T-cell (primary cell): Measurements from ENCODE around the gene SIGLEC9. TPM values are rescaled to one million over a fixed set of nuclear protein-coding genes. Genes with fewer than 3 reads are reported as not detected.

Experiments
- ATAC-seq, 4 experiments: fragments of 200-7000 bp in 3 of 4; fragments of 150-1000 bp in 1 of 4; cut with Tn5 transposase; replicated peaks in 1 of 4; 1 replicate in 3 of 4; 2 replicates in 1 of 4; pipeline ENCODE4 v1.10.0; 2021; ENCODE audit warnings: moderate library complexity in 3 of 4, mild to moderate bottlenecking in 2 of 4, moderate number of reproducible peaks in 1 of 4
- CTCF ChIA-PET, 2 donors: fragments of 300-600 bp; sonication (Branson Sonifier 250); formaldehyde crosslinking; loops; one replicate each; lab custom pipeline; 2022; ENCODE audit warnings: antibody characterized with exemption in 2 of 2; lab: Charles Lee
- POLR2A ChIA-PET, 2 donors: fragments of 300-600 bp; sonication (Branson Sonifier 250); formaldehyde crosslinking; loops; one replicate each; lab custom pipeline; 2022; ENCODE audit warnings: antibody characterized with exemption in 2 of 2; lab: Charles Lee
- DNase-seq, 35 experiments: peaks; one replicate each; pipeline versions ENCODE4 v3.0.0 to v3.0.0-alpha.2; 2013 to 2023
- H3K27ac ChIP-seq: one replicate; pipeline ENCODE4 v1.5.1; 2013; ENCODE audit warnings: low read length
- H3K27me3 ChIP-seq, 2 experiments: replicated peaks in 1 of 2; 1 replicate in 1 of 2; 2 replicates in 1 of 2; pipeline versions ENCODE4 v1.6.1 to v1.7.0; 2013; ENCODE audit warnings: low read length in 1 of 2, mixed read lengths in 1 of 2; ENCODE audit not compliant: control insufficient read depth in 2 of 2, insufficient read depth in 2 of 2; ENCODE audit errors: extremely low read depth in 1 of 2
- H3K36me3 ChIP-seq, 2 donors: 1 replicate in 1 of 2; 2 replicates in 1 of 2; pipeline versions ENCODE4 v1.6.1 to v1.7.0; 2013; ENCODE audit warnings: low read length in 1 of 2; ENCODE audit not compliant: control insufficient read depth in 2 of 2, insufficient read depth in 1 of 2; ENCODE audit errors: extremely low read depth in 1 of 2
- H3K4me1 ChIP-seq, 2 experiments: 1 replicate in 1 of 2; 2 replicates in 1 of 2; pipeline versions ENCODE4 v1.6.1 to v1.7.0; 2013; ENCODE audit warnings: low read length in 2 of 2, mixed read lengths in 1 of 2; ENCODE audit not compliant: insufficient read depth in 2 of 2, control insufficient read depth in 1 of 2; ENCODE audit errors: extremely low read depth in 1 of 2
- H3K4me3 ChIP-seq, 2 donors: 1 replicate in 1 of 2; 2 replicates in 1 of 2; pipeline versions ENCODE4 v1.5.1 to v1.7.0; 2013; ENCODE audit warnings: mild to moderate bottlenecking in 2 of 2, low read length in 1 of 2, moderate library complexity in 1 of 2; ENCODE audit not compliant: control insufficient read depth in 1 of 2; ENCODE audit errors: extremely low read depth in 1 of 2
- H3K9me3 ChIP-seq: 2 replicates; pipeline ENCODE4 v1.7.0; 2013
- H3K27ac Mint-ChIP-seq, 2 donors: one replicate each; pipeline ENCODE4 v1.8.0; 2020 to 2021; ENCODE audit warnings: mild to moderate bottlenecking in 2 of 2, mixed read lengths in 2 of 2
- H3K27me3 Mint-ChIP-seq, 2 donors: one replicate each; pipeline ENCODE4 v1.8.0; 2021 to 2022; ENCODE audit warnings: mixed read lengths in 2 of 2
- H3K36me3 Mint-ChIP-seq: one replicate; pipeline ENCODE4 v1.8.0; 2021; ENCODE audit warnings: mixed read lengths
- H3K4me1 Mint-ChIP-seq, 3 donors: one replicate each; pipeline ENCODE4 v1.8.0; 2020 to 2022; ENCODE audit warnings: mixed read lengths in 3 of 3, mild to moderate bottlenecking in 1 of 3
- H3K4me3 Mint-ChIP-seq, 3 donors: one replicate each; pipeline ENCODE4 v1.8.0; 2020 to 2022; ENCODE audit warnings: mild to moderate bottlenecking in 3 of 3, mixed read lengths in 3 of 3, moderate library complexity in 3 of 3
- H3K9me3 Mint-ChIP-seq, 3 donors: one replicate each; pipeline ENCODE4 v1.8.0; 2020 to 2022; ENCODE audit warnings: mixed read lengths in 3 of 3
- WGBS: methylation state at CpG from one replicate; pipeline ENCODE4 v1.1.5; 2013; ENCODE audit warnings: missing lambda C conversion rate; ENCODE audit not compliant: insufficient coverage; 5-methylcytosine and 5-hydroxymethylcytosine counted together
- total RNA-seq, 35 experiments: library from RNA in 6 of 35; stranded (reverse) in 6 of 35; fragments of 120-200 nt in 1 of 35; gene quantifications; one replicate each; pipeline versions ENCODE4 v1.2.1 to v1.2.4 and lab custom pipeline; 2013 to 2026

Gene SIGLEC9
- total RNA-seq (1 to 10 TPM in 3 of 5 donors, under 1 TPM in 2; 0.73 to 2.6 (median 1.6) TPM), total RNA-seq (lab: John Stamatoyannopoulos, UW) (0.23 to 10.7 (median 1.1) reads per million in 29 experiments)
- 3.8 TPM for total RNA-seq (2013)

DNA sequence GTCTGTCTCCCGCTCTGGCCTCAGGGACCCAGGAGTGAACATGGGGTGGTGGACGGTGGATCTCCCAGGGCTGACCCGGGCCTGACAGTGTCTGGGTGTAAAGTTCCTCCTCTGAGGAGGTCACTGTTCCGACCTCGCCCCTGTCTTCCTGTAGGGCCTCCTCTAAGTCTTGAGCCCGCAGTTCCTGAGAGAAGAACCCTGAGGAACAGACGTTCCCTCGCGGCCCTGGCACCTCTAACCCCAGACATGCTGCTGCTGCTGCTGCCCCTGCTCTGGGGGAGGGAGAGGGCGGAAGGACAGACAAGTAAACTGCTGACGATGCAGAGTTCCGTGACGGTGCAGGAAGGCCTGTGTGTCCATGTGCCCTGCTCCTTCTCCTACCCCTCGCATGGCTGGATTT lies at the start of gene SIGLEC9:
TSS of gene SIGLEC9 (plus strand) at position 178 of the 400 bp plus-strand sequence. CDS start at position 247, 69 bp downstream.
- POLR2A ChIA-PET, result no interaction called here
- no peak for ATAC-seq
- Histone ChIP-seq H3K27ac (peak within 1 kb of the TSS; percentile 73), H3K36me3 (no peaks in the 10 kb centered on the region), H3K4me1 (peaks cover 49 to 93% of the 10 kb centered on the region in 2 experiments), H3K9me3 (no peaks in the 10 kb centered on the region), H3K4me3 (peak within 1 kb of the TSS; percentile 8 to 20), H3K27me3 (no peaks in the 10 kb centered on the region)
- CTCF ChIA-PET, result no interaction called here
- Mint-ChIP-seq H3K4me1 (peaks cover 82 to 85% (median 82%) of the 10 kb centered on the region in 3 donors), H3K36me3 (no peaks in the 10 kb centered on the region), H3K27me3 (no peaks in the 10 kb centered on the region), H3K4me3 (peak within 1 kb of the TSS; percentile 59 to 77 (median 59)), H3K9me3 (no peaks in the 10 kb centered on the region), H3K27ac (peak within 1 kb of the TSS; percentile 93 to 97)
- 54% methylated on average over 7 of the region's 14 CpGs for WGBS
- no peak for DNase-seq

DNA sequence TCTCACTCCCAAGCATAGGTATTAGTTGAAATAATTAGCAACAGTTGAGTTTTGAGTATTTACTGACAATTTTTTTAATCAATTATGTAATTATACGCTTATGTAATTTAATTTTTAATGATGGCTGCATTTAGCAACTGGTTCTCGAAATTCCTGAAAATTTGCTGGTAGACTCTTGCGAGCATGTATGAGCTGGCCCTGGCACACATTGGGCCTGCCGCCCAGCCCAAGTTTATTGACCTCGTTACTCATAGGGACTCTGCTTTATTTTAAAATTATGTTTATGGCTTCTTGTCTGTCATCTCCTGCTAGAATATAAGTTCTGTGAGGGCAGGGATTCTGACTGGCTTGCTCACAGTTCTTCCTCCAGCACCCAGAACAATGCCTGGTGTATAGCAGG lies 48.7 kb upstream of the SIGLEC9 start:
- Histone ChIP-seq H3K27me3 (peaks cover 0 to 7% of the 10 kb centered on the region in 2 experiments), H3K36me3 (no peaks in the 10 kb centered on the region), H3K4me3 (no peak overlapping the region), H3K9me3 (no peaks in the 10 kb centered on the region), H3K4me1 (no peaks in the 10 kb centered on the region), H3K27ac (no peak overlapping the region)
- DNase-seq (no peak), ATAC-seq (no peak)
- ChIA-PET CTCF (no interaction called here), POLR2A (no interaction called here)
- no peaks in the 10 kb centered on the region for H3K36me3 Mint-ChIP-seq
- no peak overlapping the region for H3K4me3 Mint-ChIP-seq
- 96% methylated on average over 3 of the region's 5 CpGs for WGBS
- H3K27me3 Mint-ChIP-seq, result peaks cover 8 to 23% of the 10 kb centered on the region in 2 donors
- H3K27ac Mint-ChIP-seq, result no peak overlapping the region
- H3K9me3 Mint-ChIP-seq, result peaks cover 6 to 9% (median 8%) of the 10 kb centered on the region in 3 donors
- no peaks in the 10 kb centered on the region for H3K4me1 Mint-ChIP-seq

DNA sequence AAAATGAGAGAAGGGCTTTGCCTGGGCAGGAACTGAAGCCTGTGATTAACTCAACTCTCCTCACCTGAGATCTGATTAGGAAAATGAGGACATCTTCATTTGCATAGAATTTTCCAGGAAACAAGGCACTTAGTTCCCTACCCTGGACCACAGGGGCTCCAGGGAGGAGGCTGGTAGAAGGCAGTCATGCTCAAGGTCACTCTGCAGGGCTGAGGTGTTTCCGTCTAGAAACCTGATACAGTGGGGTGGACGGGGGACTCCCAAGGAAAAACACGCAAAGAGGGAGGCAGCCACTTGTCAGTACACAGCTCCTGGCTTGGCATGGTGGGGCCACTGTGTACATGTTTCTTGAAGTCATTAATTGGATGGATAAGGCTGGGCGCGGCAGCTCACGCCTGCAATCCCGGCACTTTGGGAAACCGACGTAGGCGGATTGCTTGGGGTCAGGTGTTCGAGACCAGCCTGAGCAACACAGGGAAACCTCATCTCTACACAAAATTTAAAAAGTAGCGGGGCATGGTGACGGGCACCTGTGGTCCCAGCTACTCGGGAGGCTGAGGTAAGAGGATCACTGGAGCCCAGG lies 48.0 kb upstream of the SIGLEC9 start:
- H3K36me3 ChIP-seq, result no peaks in the 10 kb centered on the region
- no peak overlapping the region for H3K27ac ChIP-seq
- POLR2A ChIA-PET, result no interaction called here
- no peaks in the 10 kb centered on the region for H3K4me1 Mint-ChIP-seq
- peaks cover 6 to 9% (median 8%) of the 10 kb centered on the region in 3 donors for H3K9me3 Mint-ChIP-seq
- H3K27ac Mint-ChIP-seq, result no peak overlapping the region
- H3K4me1 ChIP-seq, result no peaks in the 10 kb centered on the region
- WGBS, result 84% methylated on average over 12 of the region's 14 CpGs
- H3K27me3 Mint-ChIP-seq, result peaks cover 10 to 23% of the 10 kb centered on the region in 2 donors
- peaks cover 0 to 10% of the 10 kb centered on the region in 2 experiments for H3K27me3 ChIP-seq
- DNase-seq (no peak), ATAC-seq (no peak)
- H3K9me3 ChIP-seq, result no peaks in the 10 kb centered on the region
- no peak overlapping the region for H3K4me3 ChIP-seq
- CTCF ChIA-PET, result no interaction called here
- H3K4me3 Mint-ChIP-seq, result no peak overlapping the region
- no peaks in the 10 kb centered on the region for H3K36me3 Mint-ChIP-seq

DNA sequence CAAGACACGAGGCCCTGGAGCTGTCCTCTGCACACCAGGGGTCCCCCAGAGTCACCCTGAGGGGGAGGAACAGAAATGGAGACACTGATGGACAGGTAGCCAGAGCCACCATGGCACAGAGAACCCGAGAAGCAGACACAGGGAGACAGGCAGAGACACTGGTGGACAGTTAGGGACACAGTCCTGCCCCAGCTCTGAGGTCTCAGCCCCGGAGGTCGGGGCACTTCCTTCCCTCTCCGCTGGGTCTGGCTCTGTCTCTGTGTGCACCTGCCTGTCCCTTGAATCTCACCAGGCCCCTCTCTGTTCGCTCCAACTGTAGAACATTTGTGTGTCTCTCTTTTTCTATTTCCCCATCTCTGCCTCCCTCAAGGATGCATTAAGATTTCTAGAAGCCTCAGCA lies 46.6 kb upstream of the SIGLEC9 start:
- no peaks in the 10 kb centered on the region for H3K9me3 ChIP-seq
- DNase-seq (no peak), ATAC-seq (no peak)
- no peaks in the 10 kb centered on the region for H3K36me3 Mint-ChIP-seq
- H3K27ac ChIP-seq, result no peak overlapping the region
- H3K9me3 Mint-ChIP-seq, result peaks cover 6 to 8% (median 8%) of the 10 kb centered on the region in 3 donors
- no peak overlapping the region for H3K4me3 ChIP-seq
- no peaks in the 10 kb centered on the region for H3K4me1 ChIP-seq
- ChIA-PET POLR2A (no interaction called here), CTCF (no interaction called here)
- no peak overlapping the region for H3K4me3 Mint-ChIP-seq
- H3K27me3 Mint-ChIP-seq, result peaks cover 18 to 26% of the 10 kb centered on the region in 2 donors
- H3K27me3 ChIP-seq, result peaks cover 0 to 17% of the 10 kb centered on the region in 2 experiments
- WGBS, result 57% methylated on average over 5 of the region's 6 CpGs
- H3K27ac Mint-ChIP-seq, result no peak overlapping the region
- no peaks in the 10 kb centered on the region for H3K4me1 Mint-ChIP-seq
- H3K36me3 ChIP-seq, result no peaks in the 10 kb centered on the region

DNA sequence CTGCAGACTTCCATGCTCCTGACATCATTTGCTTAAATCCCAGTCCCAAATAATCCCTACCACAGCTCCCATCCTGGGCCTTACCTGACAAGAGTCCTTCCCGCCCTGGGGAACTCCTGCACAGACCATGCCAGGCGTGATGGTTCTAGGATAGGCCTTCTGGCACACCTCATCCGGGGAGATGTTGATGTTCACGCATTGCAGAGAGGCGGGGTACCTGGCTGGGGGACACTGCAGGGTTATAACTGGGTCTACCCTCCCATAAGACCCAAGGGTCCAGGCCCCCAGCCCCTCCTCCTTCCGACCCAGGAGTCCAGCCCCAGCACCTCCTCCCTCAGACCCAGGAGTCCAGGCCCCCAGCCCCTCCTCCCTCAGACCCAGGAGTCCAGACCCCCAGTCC lies 46.0 kb upstream of the SIGLEC9 start:
- no peak for DNase-seq
- Mint-ChIP-seq H3K4me1 (no peaks in the 10 kb centered on the region), H3K9me3 (peaks cover 6% of the 10 kb centered on the region in 3 donors), H3K4me3 (no peak overlapping the region), H3K27ac (no peak overlapping the region), H3K27me3 (peaks cover 20 to 27% of the 10 kb centered on the region in 2 donors), H3K36me3 (no peaks in the 10 kb centered on the region)
- peaks cover 0 to 19% of the 10 kb centered on the region in 2 experiments for H3K27me3 ChIP-seq
- CTCF ChIA-PET, result no interaction called here
- ATAC-seq, result no peak
- H3K9me3 ChIP-seq, result no peaks in the 10 kb centered on the region
- POLR2A ChIA-PET, result no interaction called here
- H3K36me3 ChIP-seq, result no peaks in the 10 kb centered on the region
- WGBS, result 77% methylated on average over 6 of the region's 6 CpGs
- no peak overlapping the region for H3K27ac ChIP-seq
- no peak overlapping the region for H3K4me3 ChIP-seq
- H3K4me1 ChIP-seq, result no peaks in the 10 kb centered on the region

DNA sequence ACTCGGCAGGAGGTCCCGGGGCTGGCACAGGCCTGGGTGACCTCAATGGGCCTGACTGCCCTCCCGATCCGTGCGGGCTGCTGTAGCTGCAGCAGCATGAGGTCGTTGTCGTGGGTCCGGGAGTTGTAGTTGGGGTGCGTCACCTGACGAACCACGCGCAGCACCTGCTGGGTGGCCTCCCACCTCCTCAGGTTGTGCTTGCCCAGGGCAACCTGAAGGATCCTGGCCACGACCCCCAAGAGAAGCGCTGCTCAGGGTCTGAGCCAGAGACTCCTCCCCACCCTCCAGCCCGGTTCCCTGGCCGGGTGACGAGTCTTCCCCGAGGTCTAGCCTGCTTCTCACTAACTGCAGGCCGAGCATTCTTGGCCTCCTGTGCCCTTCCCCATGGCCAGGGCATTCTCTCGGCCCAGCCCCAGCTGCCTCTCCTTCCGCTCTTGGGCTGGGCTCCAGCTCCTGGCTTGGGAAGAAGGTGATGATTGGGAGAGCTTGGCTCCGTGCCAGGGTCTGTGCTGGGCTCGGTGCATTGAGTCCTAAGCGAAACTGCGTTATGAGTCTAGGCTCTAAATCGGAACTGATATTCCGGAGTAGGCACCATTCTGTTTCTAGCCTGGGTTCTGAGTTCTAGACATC lies 45.1 kb upstream of the SIGLEC9 start:
- Mint-ChIP-seq H3K27me3 (peaks cover 16 to 24% of the 10 kb centered on the region in 2 donors), H3K9me3 (no peaks in the 10 kb centered on the region), H3K36me3 (no peaks in the 10 kb centered on the region), H3K4me1 (no peaks in the 10 kb centered on the region), H3K4me3 (no peak overlapping the region), H3K27ac (no peak overlapping the region)
- Histone ChIP-seq H3K27me3 (peaks cover 0 to 24% of the 10 kb centered on the region in 2 experiments), H3K36me3 (no peaks in the 10 kb centered on the region), H3K4me1 (no peaks in the 10 kb centered on the region), H3K9me3 (no peaks in the 10 kb centered on the region), H3K4me3 (no peak overlapping the region), H3K27ac (no peak overlapping the region)
- no peak for DNase-seq
- WGBS, result 92% methylated on average over 26 of the region's 27 CpGs
- no peak for ATAC-seq
- ChIA-PET CTCF (no interaction called here), POLR2A (no interaction called here)
